NCI-H524 (cell line): ENCODE results near the gene FOXK2.

Experiments used
- DNase-seq, 2 experiments: peaks; one replicate each; lab custom pipeline; 2025; lab: John Stamatoyannopoulos, UW

The FOXK2 gene

GRCh38 chr17:82590216-82590615 is 70.7 kb downstream of the FOXK2 start:
- DNase-seq, result no peak

GRCh38 chr17:82590881-82591539 is 71.5 kb downstream of the FOXK2 start:
- DNase-seq, result no peak

GRCh38 chr17:82592289-82592766 is 72.8 kb downstream of the FOXK2 start:
- DNase-seq, result no peak

- DNase-seq, result peak in 1 of 2 experiments; percentile 46
These were observed 73.4 kb downstream of the FOXK2 start for GRCh38 chr17:82592767-82593589.

- DNase-seq, result no peak
These were observed 74.1 kb downstream of the FOXK2 start for GRCh38 chr17:82593590-82594087.

GRCh38 chr17:82594571-82594970 is 75.0 kb downstream of the FOXK2 start:
- no peak for DNase-seq

- DNase-seq, result no peak
These were observed 76.4 kb downstream of the FOXK2 start for GRCh38 chr17:82595893-82596292.

- DNase-seq, result no peak
These were observed 76.8 kb downstream of the FOXK2 start for GRCh38 chr17:82596296-82596695.

- no peak for DNase-seq
These were observed 77.5 kb downstream of the FOXK2 start for GRCh38 chr17:82596837-82597672.

- no peak for DNase-seq
These were observed 79.0 kb downstream of the FOXK2 start for GRCh38 chr17:82598256-82599119.

GRCh38 chr17:82599674-82600661 is 80.4 kb downstream of the FOXK2 start:
- DNase-seq, result no peak

GRCh38 chr17:82600731-82601446 is 81.4 kb downstream of the FOXK2 start:
- DNase-seq, result no peak

- DNase-seq, result no peak
These were observed 82.0 kb downstream of the FOXK2 start for GRCh38 chr17:82601447-82602000.

GRCh38 chr17:82602487-82602886 is 83.0 kb downstream of the FOXK2 start:
- no peak for DNase-seq

- DNase-seq, result no peak
These were observed 83.6 kb downstream of the FOXK2 start for GRCh38 chr17:82602986-82603710.

- DNase-seq, result no peak
These were observed 84.5 kb downstream of the FOXK2 start for GRCh38 chr17:82603981-82604448.

- no peak for DNase-seq
These were observed 85.0 kb downstream of the FOXK2 start for GRCh38 chr17:82604532-82604931.

- no peak for DNase-seq
These were observed 86.5 kb downstream of the FOXK2 start for GRCh38 chr17:82605939-82606600.
